ENCODE measurements around the gene ENTR1.

ENTR1 gene

GRCh38 chr9:136397643-136398042 is 12.8 kb downstream of the ENTR1 start:
- no peak for DNase-seq (ENCODE audit: low read depth)

- no peak for DNase-seq (ENCODE audit: low read depth)
These were observed 14.2 kb downstream of the ENTR1 start for GRCh38 chr9:136396219-136396515.

GRCh38 chr9:136395345-136396218 is 14.8 kb downstream of the ENTR1 start:
- DNase-seq (ENCODE audit: low read depth): no peak

GRCh38 chr9:136395020-136395340 is 15.4 kb downstream of the ENTR1 start:
- no peak for DNase-seq (ENCODE audit: low read depth)

- no peak for DNase-seq (ENCODE audit: low read depth)
These were observed 15.9 kb downstream of the ENTR1 start for GRCh38 chr9:136394312-136395019.

GRCh38 chr9:136393531-136393930 is 16.9 kb downstream of the ENTR1 start:
- no peak for DNase-seq (ENCODE audit: low read depth)

- no peak for DNase-seq (ENCODE audit: low read depth)
These were observed 17.6 kb downstream of the ENTR1 start for GRCh38 chr9:136392538-136393449.

- no peak for DNase-seq (ENCODE audit: low read depth)
These were observed 18.5 kb downstream of the ENTR1 start for GRCh38 chr9:136391737-136392537.

GRCh38 chr9:136389396-136389795 is 21.0 kb downstream of the ENTR1 start:
- no peak for DNase-seq (ENCODE audit: low read depth)

- no peak for DNase-seq (ENCODE audit: low read depth)
These were observed 23.2 kb downstream of the ENTR1 start for GRCh38 chr9:136387217-136387616.

- DNase-seq (ENCODE audit: low read depth): no peak
These were observed 24.4 kb downstream of the ENTR1 start for GRCh38 chr9:136386018-136386417.

- DNase-seq (ENCODE audit: low read depth): no peak
These were observed 25.4 kb downstream of the ENTR1 start for GRCh38 chr9:136385015-136385414.

- DNase-seq (ENCODE audit: low read depth): no peak
These were observed 27.0 kb downstream of the ENTR1 start for GRCh38 chr9:136383436-136383835.

GRCh38 chr9:136381966-136382513 is 28.4 kb downstream of the ENTR1 start:
- no peak for DNase-seq (ENCODE audit: low read depth)

- no peak for DNase-seq (ENCODE audit: low read depth)
These were observed 29.1 kb downstream of the ENTR1 start for GRCh38 chr9:136381311-136381710.

GRCh38 chr9:136380381-136380780 is 30.0 kb downstream of the ENTR1 start:
- DNase-seq (ENCODE audit: low read depth): no peak

- DNase-seq (ENCODE audit: low read depth): no peak
These were observed 30.5 kb downstream of the ENTR1 start for GRCh38 chr9:136379891-136380290.

- DNase-seq (ENCODE audit: low read depth): no peak
These were observed 31.0 kb downstream of the ENTR1 start for GRCh38 chr9:136379401-136379800.

- no peak for DNase-seq (ENCODE audit: low read depth)
These were observed 31.5 kb downstream of the ENTR1 start for GRCh38 chr9:136379003-136379287.

- DNase-seq (ENCODE audit: low read depth): no peak
These were observed 32.0 kb downstream of the ENTR1 start for GRCh38 chr9:136378170-136379002.

Measured in EH (cell line).